Measurements from ENCODE around the gene THAP10.

The THAP10 gene

DNA sequence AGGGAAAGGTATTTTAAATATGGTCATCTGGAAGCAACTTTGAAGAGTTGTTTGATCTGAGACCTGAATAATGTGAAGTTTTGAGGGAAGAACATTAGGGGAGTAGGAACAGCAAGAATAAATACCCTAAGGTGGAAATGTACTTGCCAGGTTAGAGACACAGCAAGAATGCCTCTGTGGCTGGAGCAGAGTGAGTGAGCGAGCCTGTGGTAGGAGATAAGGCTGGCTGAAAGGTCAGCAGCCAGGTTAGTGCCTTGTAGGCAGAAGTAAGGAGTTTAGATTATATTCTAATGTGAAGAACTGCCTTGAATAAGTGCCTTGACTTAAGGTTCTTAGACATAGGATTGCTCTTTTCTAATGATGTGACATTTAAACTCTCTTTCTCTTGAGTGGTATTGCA lies 18.7 kb upstream of the THAP10 start:
- H3K4me3 ChIP-seq (ENCODE audit: low read length) = no peak overlapping the region
- TF ChIP-seq, protein P1, sequence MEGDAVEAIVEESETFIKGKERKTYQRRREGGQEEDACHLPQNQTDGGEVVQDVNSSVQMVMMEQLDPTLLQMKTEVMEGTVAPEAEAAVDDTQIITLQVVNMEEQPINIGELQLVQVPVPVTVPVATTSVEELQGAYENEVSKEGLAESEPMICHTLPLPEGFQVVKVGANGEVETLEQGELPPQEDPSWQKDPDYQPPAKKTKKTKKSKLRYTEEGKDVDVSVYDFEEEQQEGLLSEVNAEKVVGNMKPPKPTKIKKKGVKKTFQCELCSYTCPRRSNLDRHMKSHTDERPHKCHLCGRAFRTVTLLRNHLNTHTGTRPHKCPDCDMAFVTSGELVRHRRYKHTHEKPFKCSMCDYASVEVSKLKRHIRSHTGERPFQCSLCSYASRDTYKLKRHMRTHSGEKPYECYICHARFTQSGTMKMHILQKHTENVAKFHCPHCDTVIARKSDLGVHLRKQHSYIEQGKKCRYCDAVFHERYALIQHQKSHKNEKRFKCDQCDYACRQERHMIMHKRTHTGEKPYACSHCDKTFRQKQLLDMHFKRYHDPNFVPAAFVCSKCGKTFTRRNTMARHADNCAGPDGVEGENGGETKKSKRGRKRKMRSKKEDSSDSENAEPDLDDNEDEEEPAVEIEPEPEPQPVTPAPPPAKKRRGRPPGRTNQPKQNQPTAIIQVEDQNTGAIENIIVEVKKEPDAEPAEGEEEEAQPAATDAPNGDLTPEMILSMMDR (IDR thresholded peaks at IDR 0.05; ENCODE audit: insufficient read depth, low read depth, low read length, missing control alignments) = no peak
- no peak for DNase-seq (ENCODE audit: low read depth)

DNA sequence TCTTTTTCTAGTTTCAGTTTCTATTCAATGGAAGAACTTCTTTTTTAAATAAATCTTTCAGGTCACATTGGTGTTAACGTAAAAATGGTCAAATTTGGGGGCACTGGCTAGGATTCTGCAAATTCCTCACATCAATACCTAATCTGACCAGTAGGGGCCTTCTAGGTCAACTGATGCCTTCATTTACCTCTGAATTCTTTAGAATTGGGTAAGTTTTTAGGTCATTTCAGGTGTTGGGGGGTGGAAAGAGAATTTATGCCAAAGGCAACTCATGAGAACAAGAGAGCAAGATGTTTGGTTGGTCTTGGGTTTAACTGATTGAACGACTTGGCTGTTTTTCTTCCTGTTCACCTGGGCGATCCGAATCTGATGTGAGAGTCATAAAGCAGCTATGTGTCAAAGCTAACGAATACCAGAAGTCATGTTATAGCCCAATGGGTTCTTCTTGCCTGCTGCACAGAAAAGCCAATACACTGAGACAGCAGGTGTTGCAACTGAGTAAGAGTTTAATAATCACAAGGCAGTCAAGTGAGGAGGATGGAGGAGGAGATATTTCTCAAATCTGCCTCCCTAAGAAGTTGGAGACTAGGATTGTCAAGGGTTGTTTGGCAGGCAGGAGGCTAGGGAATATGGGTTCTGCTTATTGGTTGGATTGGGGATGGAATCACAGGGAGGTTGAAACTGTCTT lies 15.7 kb upstream of the THAP10 start:
- no peak overlapping the region for H3K4me3 ChIP-seq (ENCODE audit: low read length)
- TF ChIP-seq, protein P1 (IDR thresholded peaks at IDR 0.05; ENCODE audit: insufficient read depth, low read depth, low read length, missing control alignments) = peak; percentile 19
- no peak for DNase-seq (ENCODE audit: low read depth)

DNA sequence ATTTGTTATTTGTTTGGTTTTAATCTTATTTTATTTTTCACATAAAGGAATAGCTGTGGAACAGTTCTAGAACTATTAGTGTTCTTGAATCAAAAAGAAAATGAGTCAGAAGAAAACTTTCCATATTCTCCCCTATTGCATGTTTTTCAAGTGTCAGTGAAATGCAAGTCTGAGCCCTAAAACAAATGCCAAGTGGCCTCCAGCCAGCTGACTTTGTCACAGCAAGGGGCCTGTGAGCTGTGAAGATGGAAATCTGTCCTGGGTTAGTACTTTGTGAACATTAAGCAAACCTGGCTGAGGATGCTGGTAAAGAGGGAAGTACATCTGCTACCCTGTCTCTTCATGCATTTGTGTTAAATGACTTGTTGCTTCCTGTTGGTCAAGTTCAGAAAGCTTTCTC lies 14.6 kb upstream of the THAP10 start:
- no peak overlapping the region for H3K4me3 ChIP-seq (ENCODE audit: low read length)
- TF ChIP-seq, protein P1 (IDR thresholded peaks at IDR 0.05; ENCODE audit: insufficient read depth, low read depth, low read length, missing control alignments) = no peak
- no peak for DNase-seq (ENCODE audit: low read depth)

DNA sequence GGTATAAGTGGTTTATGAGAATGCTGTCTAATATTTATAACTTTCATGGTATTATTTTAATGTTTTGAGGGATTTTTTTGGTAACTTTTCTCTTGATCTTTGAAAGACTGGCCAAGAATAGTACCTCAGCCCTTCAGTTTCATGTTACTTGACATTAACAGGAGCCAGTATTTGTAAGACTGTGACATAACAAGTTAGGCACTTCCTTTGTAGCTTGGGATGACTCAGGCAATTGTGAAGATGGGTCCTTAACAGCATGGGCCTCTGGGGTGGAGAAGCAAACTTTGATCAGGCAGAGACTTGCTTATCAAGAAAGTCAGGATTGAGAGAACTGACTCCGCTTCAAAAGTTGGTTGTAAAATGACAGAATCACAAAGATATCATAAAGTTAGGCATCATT lies 9.9 kb upstream of the THAP10 start:
- peak; percentile 96 for DNase-seq (ENCODE audit: low read depth)
- TF ChIP-seq, protein P1 (IDR thresholded peaks at IDR 0.05; ENCODE audit: insufficient read depth, low read depth, low read length, missing control alignments) = peak; percentile 1
- H3K4me3 ChIP-seq (ENCODE audit: low read length) = no peak overlapping the region

DNA sequence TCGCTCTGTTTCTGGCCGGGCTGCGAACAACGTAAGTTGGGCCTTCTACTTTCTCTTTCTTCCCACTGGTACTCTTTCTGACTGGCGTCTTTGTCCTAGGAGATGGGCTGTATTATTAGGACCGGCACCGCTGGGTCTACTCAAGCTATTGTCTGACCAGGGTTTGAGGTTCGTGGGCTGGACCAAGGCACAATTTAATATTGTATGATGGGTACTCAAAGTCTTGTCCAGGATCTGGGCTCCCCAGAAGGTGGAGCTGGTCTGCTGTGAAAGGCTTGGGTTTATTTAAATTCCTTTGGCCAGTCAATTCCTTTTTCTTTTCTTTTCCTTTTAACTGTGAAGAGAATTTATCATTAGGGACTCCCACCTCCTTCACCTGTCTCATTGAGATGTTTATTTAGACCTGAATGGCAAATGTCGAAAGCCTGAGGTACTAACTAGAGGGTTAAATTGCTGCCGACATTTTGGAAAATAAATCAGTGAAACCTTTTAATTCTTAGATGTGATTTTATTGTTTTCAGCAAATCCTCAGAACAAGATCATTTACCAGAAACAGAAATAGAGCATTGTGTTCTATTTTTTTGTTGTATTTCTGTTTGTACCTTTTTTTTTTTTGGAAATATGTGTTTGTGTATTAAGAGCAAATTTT lies 803 bp upstream of the THAP10 start:
- TF ChIP-seq, protein P1 (IDR thresholded peaks at IDR 0.05; ENCODE audit: insufficient read depth, low read depth, low read length, missing control alignments) = peak; percentile 76
- H3K4me3 ChIP-seq (ENCODE audit: low read length) = peak overlapping the region; percentile 83
- DNase-seq (ENCODE audit: low read depth) = peak; percentile 71

DNA sequence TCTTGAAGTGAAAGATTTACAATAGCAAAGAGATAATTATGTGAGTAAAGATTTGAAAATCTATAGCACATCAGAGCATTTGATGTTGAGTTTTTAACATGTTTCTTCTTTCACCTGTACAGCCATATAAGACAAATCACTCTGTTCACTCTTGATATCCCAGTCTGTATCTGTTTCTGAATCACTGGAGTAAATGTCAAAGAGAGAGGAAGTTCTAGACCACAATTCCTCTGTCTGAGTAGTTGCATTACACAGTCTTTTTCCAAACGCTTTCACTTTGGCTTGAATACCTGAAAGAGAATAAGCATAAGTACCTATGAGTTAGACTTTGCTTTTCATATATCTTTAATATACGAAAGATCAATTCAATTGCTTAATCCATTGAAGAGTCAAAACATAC lies 9.9 kb downstream of the THAP10 start:
- no peak overlapping the region for H3K4me3 ChIP-seq (ENCODE audit: low read length)
- no peak for DNase-seq (ENCODE audit: low read depth)
- TF ChIP-seq, protein P1 (IDR thresholded peaks at IDR 0.05; ENCODE audit: insufficient read depth, low read depth, low read length, missing control alignments) = no peak

DNA sequence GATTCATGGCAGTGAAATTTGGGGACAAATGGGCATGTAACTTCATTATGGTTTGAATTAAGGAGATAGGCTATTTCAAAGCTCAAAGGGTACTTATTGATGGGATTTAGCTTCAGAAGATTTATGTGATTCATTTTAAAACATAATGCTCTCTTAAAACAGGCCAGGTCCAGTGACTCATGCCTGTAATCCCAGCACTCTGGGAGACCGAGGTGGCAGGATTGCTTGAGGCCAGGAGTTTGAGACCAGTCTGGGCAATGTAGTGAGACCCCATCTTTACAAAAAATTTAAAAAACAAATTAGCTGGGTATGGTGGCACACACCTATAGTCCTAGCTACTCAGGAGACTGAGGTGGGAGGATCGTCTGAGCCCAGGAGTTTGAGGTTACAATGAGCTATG lies 11.5 kb downstream of the THAP10 start:
- TF ChIP-seq, protein P1 (IDR thresholded peaks at IDR 0.05; ENCODE audit: insufficient read depth, low read depth, low read length, missing control alignments) = no peak
- H3K4me3 ChIP-seq (ENCODE audit: low read length) = no peak overlapping the region
- peak; percentile 35 for DNase-seq (ENCODE audit: low read depth)
